Prostate gland (tissue), 2 donors: ENCODE data around the gene KRTAP4-9. TPM values are rescaled to one million over a fixed set of nuclear protein-coding genes. Genes with fewer than 3 reads are reported as not detected.
"Not testable (repeated sequence)": the region's sequence is repeated elsewhere in the genome, so short reads cannot be mapped to it uniquely, and the experiment has no call there.

Experiments
- DNase-seq: peaks from one replicate; pipeline ENCODE4 v3.0.0-alpha.2; 2019; ENCODE audit warnings: low spot score
- H3K27ac ChIP-seq, 2 donors: fragments of 200-600 bp; sonication (generic); 2 replicates each; pipeline ENCODE4 v1.5.1; 2017 to 2019
- H3K27me3 ChIP-seq: fragments of 200-600 bp; sonication (generic); replicated peaks from 2 replicates; pipeline ENCODE4 v1.5.1; 2019; ENCODE audit not compliant: insufficient read depth
- H3K36me3 ChIP-seq, 2 donors: fragments of 200-600 bp; sonication (generic); 1 replicate in 1 of 2; 2 replicates in 1 of 2; pipeline versions ENCODE4 v1.5.1 to v1.8.1; 2017 to 2019
- H3K4me1 ChIP-seq: fragments of 200-600 bp; sonication (generic); replicated peaks from 2 replicates; pipeline ENCODE4 v1.5.1; 2019
- H3K4me3 ChIP-seq, 2 donors: fragments of 200-600 bp; sonication (generic); 2 replicates each; pipeline ENCODE4 v1.5.1; 2017 to 2019
- H3K9me3 ChIP-seq: fragments of 200-600 bp; sonication (generic); 2 replicates; pipeline ENCODE4 v1.5.1; 2017
- CTCF ChIP-seq, 4 experiments: fragments of 200-600 bp in 2 of 4; fragments of 450-650 bp in 2 of 4; sonication (generic) in 2 of 4; IDR thresholded peaks; 1 replicate in 3 of 4; 2 replicates in 1 of 4; pipeline ENCODE4 v1.5.1; 2016 to 2019; ENCODE audit warnings: antibody characterized with exemption in 4 of 4, mild to moderate bottlenecking in 2 of 4, moderate library complexity in 2 of 4
- POLR2A ChIP-seq: fragments of 450-650 bp; IDR thresholded peaks from one replicate; pipeline ENCODE4 v1.6.1; 2016; ENCODE audit warnings: antibody characterized with exemption, mild to moderate bottlenecking
- POLR2AphosphoS5 ChIP-seq: sonication (generic); formaldehyde crosslinking; IDR thresholded peaks from one replicate; pipeline ENCODE4 v1.6.1; 2017; ENCODE audit warnings: antibody characterized with exemption
- WGBS: methylation state at CpG from one replicate; pipeline ENCODE4 v1.1.5; 2018; 5-methylcytosine and 5-hydroxymethylcytosine counted together
- intact Hi-C: fragments of 100-400 bp; cut with DNase I; formaldehyde crosslinking; loops from one replicate; pipeline ENCODE4 v1.14.2; 2022
- total RNA-seq, 2 donors: library from RNA; depleted of rRNA; stranded (reverse); fragments of >200 nt; gene quantifications; one replicate each; pipeline ENCODE4 v1.1.0, GENCODE V29; 2016

KRTAP4-9 gene
- total RNA-seq, 2 donors from 2014 or later: not detected

GRCh38 chr17:41101586-41102259, 3.5 kb upstream of the KRTAP4-9 start, which contains the start of gene KRTAP4-16:
KRTAP4-16 (minus strand) TSS chr17:41102209; CDS start chr17:41102209, 0 bp downstream.
- no peak for TF ChIP-seq POLR2AphosphoS5
- no peak for TF ChIP-seq POLR2A
- TF ChIP-seq CTCF (IDR thresholded peaks at IDR 0.05): no peak
- no peak for DNase-seq
- Histone ChIP-seq H3K9me3 (no peaks in the 10 kb centered on the region), H3K27me3 (no peaks in the 10 kb centered on the region), H3K36me3 (no peaks in the 10 kb centered on the region), H3K4me3 (no peak within 1 kb of the TSS), H3K27ac (no peak within 1 kb of the TSS), H3K4me1 (no peaks in the 10 kb centered on the region)
- 61% methylated on average over 10 of the region's 10 CpGs for WGBS
- intact Hi-C loops: no loop called here

- no peaks in the 10 kb centered on the region for H3K4me1 ChIP-seq
- no peaks in the 10 kb centered on the region for H3K9me3 ChIP-seq
- H3K4me3 ChIP-seq: no peak overlapping the region
- intact Hi-C loops: no loop called here
- DNase-seq: no peak
- no peak overlapping the region for H3K27ac ChIP-seq
- H3K27me3 ChIP-seq: no peaks in the 10 kb centered on the region
- WGBS: 93% methylated on average over 1 of the region's 1 CpG
- no peaks in the 10 kb centered on the region for H3K36me3 ChIP-seq
- TF ChIP-seq CTCF (IDR thresholded peaks at IDR 0.05): no peak
- no peak for TF ChIP-seq POLR2AphosphoS5
- no peak for TF ChIP-seq POLR2A
These were observed 1.3 kb upstream of the KRTAP4-9 start for GRCh38 chr17:41103896-41104295.

- H3K4me3 ChIP-seq, H3K36me3 ChIP-seq, DNase-seq, H3K27ac ChIP-seq, H3K27me3 ChIP-seq, H3K9me3 ChIP-seq, H3K4me1 ChIP-seq, intact Hi-C loops: not testable (repeated sequence)
- 44% methylated on average over 2 of the region's 2 CpGs for WGBS
These were observed 677 bp upstream of the KRTAP4-9 start for GRCh38 chr17:41104386-41105038.

GRCh38 chr17:41107941-41108450, 2.8 kb downstream of the KRTAP4-9 start:
- no peaks in the 10 kb centered on the region for H3K4me1 ChIP-seq
- H3K9me3 ChIP-seq: no peaks in the 10 kb centered on the region
- TF ChIP-seq CTCF (IDR thresholded peaks at IDR 0.05) (no peak), POLR2A (no peak), POLR2AphosphoS5 (no peak)
- no peak overlapping the region for H3K4me3 ChIP-seq
- no peak for DNase-seq
- 84% methylated on average over 1 of the region's 1 CpG for WGBS
- no peaks in the 10 kb centered on the region for H3K27me3 ChIP-seq
- intact Hi-C loops: no loop called here
- no peaks in the 10 kb centered on the region for H3K36me3 ChIP-seq
- H3K27ac ChIP-seq: no peak overlapping the region

- 0% methylated on average over 1 of the region's 1 CpG for WGBS
- H3K9me3 ChIP-seq, H3K36me3 ChIP-seq, intact Hi-C loops, H3K27me3 ChIP-seq, H3K4me3 ChIP-seq, H3K27ac ChIP-seq, DNase-seq, H3K4me1 ChIP-seq: not testable (repeated sequence)
These were observed 3.7 kb downstream of the KRTAP4-9 start for GRCh38 chr17:41108728-41109386.
